Measurements from ENCODE around the gene ACACA.

Gene ACACA

GRCh38 chr17:37278247-37278894 is 128.3 kb downstream of the ACACA start:
- H2AFZ ChIP-seq (ENCODE audit: low read length): no peak overlapping the region
- H3K4me2 ChIP-seq (ENCODE audit: low read depth, low read length, poor library complexity, severe bottlenecking): no peak overlapping the region
- H3K36me3 ChIP-seq (ENCODE audit: insufficient read depth, low read length): peaks cover 81% of the 10 kb centered on the region; the same call in 1 of the 2 replicates
- H3F3A ChIP-seq (ENCODE audit: low read depth): no peaks in the 10 kb centered on the region
- TF ChIP-seq EZH2phosphoT487 (IDR thresholded peaks at IDR 0.05; ENCODE audit: borderline replicate concordance) (no peak), CTCF (conservative IDR thresholded peaks at IDR 0.05; ENCODE audit: low read length) (no peak)
- no peaks in the 10 kb centered on the region for H3K4me1 ChIP-seq (ENCODE audit: insufficient read depth, low read length, poor library complexity, severe bottlenecking)
- H3K79me2 ChIP-seq (ENCODE audit: insufficient read depth, low read length): no peaks in the 10 kb centered on the region
- H3K9ac ChIP-seq (ENCODE audit: low read depth, low read length, poor library complexity, severe bottlenecking): no peak overlapping the region
- no peaks in the 10 kb centered on the region for H4K20me1 ChIP-seq (ENCODE audit: insufficient read depth, low read length, poor library complexity, severe bottlenecking)
- no peaks in the 10 kb centered on the region for H3K9me3 ChIP-seq (ENCODE audit: insufficient read depth, low read depth, low read length)
- H3K9me2 ChIP-seq (replicated peaks; ENCODE audit: low read depth, low read length): no peaks in the 10 kb centered on the region
- no peaks in the 10 kb centered on the region for H3K27me3 ChIP-seq (ENCODE audit: insufficient read depth, low read length, poor library complexity, severe bottlenecking)
- H3K4me3 ChIP-seq (ENCODE audit: low read length, poor library complexity, severe bottlenecking): no peak overlapping the region

- Histone ChIP-seq H3K4me3 (ENCODE audit: low read length, poor library complexity, severe bottlenecking) (no peak overlapping the region), H3K79me2 (ENCODE audit: insufficient read depth, low read length) (no peaks in the 10 kb centered on the region), H4K20me1 (ENCODE audit: insufficient read depth, low read length, poor library complexity, severe bottlenecking) (no peaks in the 10 kb centered on the region), H3K9me3 (ENCODE audit: insufficient read depth, low read depth, low read length) (no peaks in the 10 kb centered on the region), H3K36me3 (ENCODE audit: insufficient read depth, low read length) (peaks cover 64% of the 10 kb centered on the region; the same call in 1 of the 2 replicates), H3K9ac (ENCODE audit: low read depth, low read length, poor library complexity, severe bottlenecking) (no peak overlapping the region), H3F3A (ENCODE audit: low read depth) (no peaks in the 10 kb centered on the region), H3K4me2 (ENCODE audit: low read depth, low read length, poor library complexity, severe bottlenecking) (no peak overlapping the region), H3K9me2 (replicated peaks; ENCODE audit: low read depth, low read length) (no peaks in the 10 kb centered on the region), H3K27me3 (ENCODE audit: insufficient read depth, low read length, poor library complexity, severe bottlenecking) (no peaks in the 10 kb centered on the region), H3K4me1 (ENCODE audit: insufficient read depth, low read length, poor library complexity, severe bottlenecking) (no peaks in the 10 kb centered on the region), H2AFZ (ENCODE audit: low read length) (no peak overlapping the region)
- TF ChIP-seq CTCF (conservative IDR thresholded peaks at IDR 0.05; ENCODE audit: low read length): no peak
- TF ChIP-seq EZH2phosphoT487 (IDR thresholded peaks at IDR 0.05; ENCODE audit: borderline replicate concordance): no peak
These were observed 130.2 kb downstream of the ACACA start for GRCh38 chr17:37276475-37276874.

- H3K4me3 ChIP-seq (ENCODE audit: low read length, poor library complexity, severe bottlenecking): no peak overlapping the region
- H3K27me3 ChIP-seq (ENCODE audit: insufficient read depth, low read length, poor library complexity, severe bottlenecking): no peaks in the 10 kb centered on the region
- no peaks in the 10 kb centered on the region for H3K4me1 ChIP-seq (ENCODE audit: insufficient read depth, low read length, poor library complexity, severe bottlenecking)
- TF ChIP-seq CTCF (conservative IDR thresholded peaks at IDR 0.05; ENCODE audit: low read length) (no peak), EZH2phosphoT487 (IDR thresholded peaks at IDR 0.05; ENCODE audit: borderline replicate concordance) (no peak)
- H2AFZ ChIP-seq (ENCODE audit: low read length): no peak overlapping the region
- no peak overlapping the region for H3K4me2 ChIP-seq (ENCODE audit: low read depth, low read length, poor library complexity, severe bottlenecking)
- no peaks in the 10 kb centered on the region for H3K9me2 ChIP-seq (replicated peaks; ENCODE audit: low read depth, low read length)
- H3K79me2 ChIP-seq (ENCODE audit: insufficient read depth, low read length): no peaks in the 10 kb centered on the region
- H3F3A ChIP-seq (ENCODE audit: low read depth): no peaks in the 10 kb centered on the region
- H4K20me1 ChIP-seq (ENCODE audit: insufficient read depth, low read length, poor library complexity, severe bottlenecking): no peaks in the 10 kb centered on the region
- H3K36me3 ChIP-seq (ENCODE audit: insufficient read depth, low read length): peaks cover 61% of the 10 kb centered on the region; the same call in 1 of the 2 replicates
- no peaks in the 10 kb centered on the region for H3K9me3 ChIP-seq (ENCODE audit: insufficient read depth, low read depth, low read length)
- H3K9ac ChIP-seq (ENCODE audit: low read depth, low read length, poor library complexity, severe bottlenecking): no peak overlapping the region
These were observed 132.2 kb downstream of the ACACA start for GRCh38 chr17:37274461-37274860.

Data from Loucy (cell line).